IMR-90 (cell line): Measurements from ENCODE around the gene DPYSL5. TPM values are rescaled to one million over a fixed set of nuclear protein-coding genes. Genes with fewer than 3 reads are reported as not detected.

Experiments used
- ATAC-seq: fragments of 200-7000 bp; cut with Tn5 transposase; 2 replicates; pipeline ENCODE4 v1.9.1; 2020; ENCODE audit warnings: low read depth, mild to moderate bottlenecking, moderate library complexity
- BruUV-seq: library from RNA; stranded (reverse); fragments of 400-500 nt; replicated peaks from 2 replicates; lab custom pipeline; 2021; lab: Mats Ljungman, UMichigan
- CTCF ChIA-PET: fragments of 300-600 bp; formaldehyde crosslinking; extraction: SDS; loops from one replicate; lab custom pipeline; 2021; ENCODE audit warnings: antibody characterized with exemption; lab: Yijun Ruan, JAX
- POLR2A ChIA-PET: fragments of 300-600 bp; sonication (Branson Sonifier 250); formaldehyde crosslinking; loops from one replicate; lab custom pipeline; 2022; ENCODE audit warnings: antibody characterized with exemption; ENCODE audit not compliant: unreplicated experiment; lab: Charles Lee
- DNase-seq: peaks from one replicate; pipeline ENCODE4 v3.0.0; 2013
- H2AFZ ChIP-seq: replicated peaks from 2 replicates; pipeline ENCODE3; 2013; ENCODE audit warnings: low read length, mild to moderate bottlenecking; ENCODE audit not compliant: poor library complexity
- H2AK5ac ChIP-seq: 2 replicates; pipeline ENCODE4 v1.6.1; 2013; ENCODE audit warnings: low read depth, low read length, inconsistent platforms
- H2AK9ac ChIP-seq: replicated peaks from 2 replicates; pipeline ENCODE3; 2013; ENCODE audit warnings: mild to moderate bottlenecking, low read depth, low read length, moderate library complexity; ENCODE audit not compliant: poor library complexity
- H2BK120ac ChIP-seq: 2 replicates; pipeline ENCODE4 v1.6.1; 2013; ENCODE audit warnings: low read depth, low read length, inconsistent platforms
- H2BK15ac ChIP-seq: 3 replicates; pipeline ENCODE4 v1.6.1; 2013; ENCODE audit warnings: low read depth, low read length, inconsistent platforms
- H2BK20ac ChIP-seq: 2 replicates; pipeline ENCODE4 v1.6.1; 2013; ENCODE audit warnings: low read depth, mild to moderate bottlenecking, inconsistent platforms, low read length, moderate library complexity
- H2BK5ac ChIP-seq: 2 replicates; pipeline ENCODE4 v1.6.1; 2013; ENCODE audit warnings: mild to moderate bottlenecking, low read depth, low read length, inconsistent platforms; ENCODE audit not compliant: poor library complexity, severe bottlenecking
- H3K14ac ChIP-seq: replicated peaks from 2 replicates; pipeline ENCODE4 v1.6.1; 2013; ENCODE audit warnings: low read depth, low read length, inconsistent platforms
- H3K18ac ChIP-seq: 2 replicates; pipeline ENCODE4 v1.6.1; 2013; ENCODE audit warnings: low read depth, low read length, control low read depth
- H3K23ac ChIP-seq: 2 replicates; pipeline ENCODE4 v1.6.1; 2013; ENCODE audit warnings: low read depth, low read length, inconsistent platforms
- H3K27ac ChIP-seq: 2 replicates; pipeline ENCODE4 v1.5.1; 2013; ENCODE audit warnings: mild to moderate bottlenecking, control low read depth, low read length; ENCODE audit not compliant: insufficient read depth
- H3K27me3 ChIP-seq: 2 replicates; pipeline ENCODE4 v1.6.1; 2013; ENCODE audit warnings: low read length; ENCODE audit not compliant: control insufficient read depth, insufficient read depth
- H3K36me3 ChIP-seq: 2 replicates; pipeline ENCODE4 v1.6.1; 2013; ENCODE audit warnings: low read length, mixed read lengths; ENCODE audit not compliant: control insufficient read depth, insufficient read depth
- H3K4ac ChIP-seq: 2 replicates; pipeline ENCODE4 v1.6.1; 2013; ENCODE audit warnings: low read depth, low read length, inconsistent platforms
- H3K4me1 ChIP-seq: 2 replicates; pipeline ENCODE4 v1.6.1; 2013; ENCODE audit warnings: low read length, mixed read lengths; ENCODE audit not compliant: control insufficient read depth, insufficient read depth
- H3K4me2 ChIP-seq: 2 replicates; pipeline ENCODE4 v1.6.1; 2013; ENCODE audit warnings: low read depth, mild to moderate bottlenecking, control low read depth, low read length, moderate library complexity
- H3K4me3 ChIP-seq: 2 replicates; pipeline ENCODE4 v1.5.1; 2013; ENCODE audit warnings: low read depth, mild to moderate bottlenecking, control low read depth, low read length, moderate library complexity; ENCODE audit not compliant: insufficient read depth
- H3K56ac ChIP-seq: 2 replicates; pipeline ENCODE4 v1.6.1; 2013; ENCODE audit warnings: low read length, inconsistent platforms; ENCODE audit not compliant: insufficient read depth; ENCODE audit errors: extremely low read depth
- H3K79me1 ChIP-seq, 2 experiments: 2 replicates each; pipeline ENCODE4 v1.6.1; 2013; ENCODE audit warnings: low read length in 2 of 2, inconsistent platforms in 1 of 2, low read depth in 1 of 2
- H3K9ac ChIP-seq: 2 replicates; pipeline ENCODE4 v1.6.1; 2013; ENCODE audit warnings: low read depth, low read length, control low read depth
- H3K9me1 ChIP-seq: 2 replicates; pipeline ENCODE4 v1.6.1; 2013; ENCODE audit warnings: low read length, inconsistent platforms; ENCODE audit not compliant: insufficient read depth
- H3K9me3 ChIP-seq: 2 replicates; pipeline ENCODE4 v1.6.1; 2013; ENCODE audit warnings: low read length; ENCODE audit not compliant: control insufficient read depth, insufficient read depth
- H4K20me1 ChIP-seq: 2 replicates; pipeline ENCODE4 v1.6.1; 2013; ENCODE audit warnings: low read length, inconsistent platforms; ENCODE audit not compliant: insufficient read depth
- H4K5ac ChIP-seq: 2 replicates; pipeline ENCODE4 v1.6.1; 2013; ENCODE audit warnings: mild to moderate bottlenecking, low read depth, low read length, control low read depth
- H4K8ac ChIP-seq, 2 experiments: 2 replicates each; pipeline ENCODE4 v1.6.1; 2013; ENCODE audit warnings: low read depth in 2 of 2, low read length in 2 of 2, control low read depth in 1 of 2, inconsistent platforms in 1 of 2
- H4K91ac ChIP-seq: 2 replicates; pipeline ENCODE4 v1.6.1; 2013; ENCODE audit warnings: low read depth, low read length, inconsistent platforms; ENCODE audit not compliant: insufficient read depth
- BHLHE40 ChIP-seq: fragments of 150-350 bp; IDR thresholded peaks from 2 replicates; pipeline ENCODE4 v1.6.1; 2016; ENCODE audit warnings: mild to moderate bottlenecking, low read depth, low read length
- CEBPB ChIP-seq: IDR thresholded peaks from 2 replicates; pipeline ENCODE4 v1.6.1; 2012; ENCODE audit warnings: low read depth, low read length, improper control_type of control experiment
- CHD1 ChIP-seq: IDR thresholded peaks from 2 replicates; pipeline ENCODE4 v1.6.1; 2012; ENCODE audit warnings: low read depth, low read length, improper control_type of control experiment
- CTCF ChIP-seq: conservative IDR thresholded peaks from 2 replicates; pipeline ENCODE4 v1.5.1; 2012; ENCODE audit warnings: mild to moderate bottlenecking, low read depth, low read length, improper control_type of control experiment
- ELK1 ChIP-seq: fragments of 150-350 bp; IDR thresholded peaks from 2 replicates; pipeline ENCODE4 v1.6.1; 2016; ENCODE audit warnings: low read depth, mild to moderate bottlenecking, low read length, moderate library complexity, borderline replicate concordance
- FOS ChIP-seq: fragments of 150-350 bp; IDR thresholded peaks from 2 replicates; pipeline ENCODE4 v1.6.1; 2016; ENCODE audit warnings: low read depth, low read length
- MAFK ChIP-seq: IDR thresholded peaks from 2 replicates; pipeline ENCODE4 v1.6.1; 2012; ENCODE audit warnings: low read depth, low read length, improper control_type of control experiment
- MAZ ChIP-seq: IDR thresholded peaks from 2 replicates; pipeline ENCODE4 v1.6.1; 2012; ENCODE audit warnings: low read depth, mild to moderate bottlenecking, low read length, improper control_type of control experiment, moderate library complexity, borderline replicate concordance
- MXI1 ChIP-seq: IDR thresholded peaks from 2 replicates; pipeline ENCODE4 v1.6.1; 2012; ENCODE audit warnings: low read depth, mild to moderate bottlenecking, low read length, moderate library complexity, borderline replicate concordance
- NFE2L2 ChIP-seq: fragments of 150-350 bp; IDR thresholded peaks from 2 replicates; pipeline ENCODE4 v1.6.1; 2016; ENCODE audit warnings: low read depth, mild to moderate bottlenecking, low read length
- POLR2A ChIP-seq: IDR thresholded peaks from 2 replicates; pipeline ENCODE4 v1.6.1; 2012; ENCODE audit warnings: mild to moderate bottlenecking, low read depth, low read length
- RAD21 ChIP-seq: IDR thresholded peaks from 2 replicates; pipeline ENCODE4 v1.6.1; 2012; ENCODE audit warnings: low read length, improper control_type of control experiment
- RCOR1 ChIP-seq: IDR thresholded peaks from 2 replicates; pipeline ENCODE4 v1.6.1; 2012; ENCODE audit warnings: mild to moderate bottlenecking, low read length, improper control_type of control experiment; ENCODE audit not compliant: insufficient replicate concordance
- RFX5 ChIP-seq: IDR thresholded peaks from 2 replicates; pipeline ENCODE4 v1.8.0; 2012; ENCODE audit warnings: low read depth, mild to moderate bottlenecking, low read length, moderate library complexity
- SMC3 ChIP-seq: fragments of 150-350 bp; IDR thresholded peaks from 2 replicates; pipeline ENCODE4 v1.6.1; 2016; ENCODE audit warnings: low read depth, mild to moderate bottlenecking, antibody characterized with exemption, low read length, moderate library complexity
- USF2 ChIP-seq: fragments of 150-350 bp; IDR thresholded peaks from 2 replicates; pipeline ENCODE4 v1.6.1; 2017; ENCODE audit warnings: mild to moderate bottlenecking, antibody characterized with exemption, low read length, low read depth
- WGBS, 2 experiments: methylation state at CpG; one replicate each; pipeline versions ENCODE4 v1.1.5 to v1.1.7; 2013; ENCODE audit warnings: missing lambda C conversion rate in 2 of 2; ENCODE audit not compliant: insufficient read length in 1 of 2; ENCODE audit errors: extremely low coverage in 2 of 2; 5-methylcytosine and 5-hydroxymethylcytosine counted together
- dilution Hi-C: fragments of 300-500 bp; cut with HindIII; formaldehyde crosslinking; loops from one replicate; pipeline ENCODE4 v1.14.3; 2018; ENCODE audit warnings: low sequenced_read_pairs; ENCODE audit not compliant: unreplicated experiment
- in situ Hi-C: fragments of 300-500 bp; cut with MboI; formaldehyde crosslinking; loops from 3 replicates; pipeline ENCODE4 v1.14.3; 2019; ENCODE audit warnings: low sequenced_read_pairs, inconsistent platforms, mixed read lengths
- intact Hi-C: fragments of 100-400 bp; cut with micrococcal nuclease; formaldehyde crosslinking; loops from 2 replicates; pipeline ENCODE4 v1.10.0; 2022
- polyA plus RNA-seq, 3 experiments: library from polyadenylated mRNA; depleted of rRNA; stranded (reverse); fragments of >200 nt; gene quantifications; 2 replicates each; pipeline ENCODE4 v1.2.3, GENCODE V29; 2012; ENCODE audit warnings: low replicate concordance in 1 of 3
- total RNA-seq: library from RNA; depleted of rRNA; stranded (reverse); fragments of >200 nt; gene quantifications from 2 replicates; pipeline ENCODE4 v1.2.3, GENCODE V29; 2012

The DPYSL5 gene
- total and polyA plus RNA-seq, 2 of the 4 experiments (the other 2 are of a cell fraction) = not detected

- Histone ChIP-seq H3K9me3 (no peaks in the 10 kb centered on the region), H3K27me3 (peaks cover 40% of the 10 kb centered on the region), H4K5ac (no peak overlapping the region), H3K4me3 (no peak overlapping the region), H2BK5ac (no peak overlapping the region), H2AK9ac (no peak overlapping the region), H3K9ac (no peak overlapping the region), H3K4ac (no peak overlapping the region), H3K23ac (no peak overlapping the region), H3K36me3 (no peaks in the 10 kb centered on the region), H3K4me1 (no peaks in the 10 kb centered on the region), H2BK120ac (no peak overlapping the region), H2AFZ (no peak overlapping the region), H3K14ac (no peak overlapping the region), H2BK20ac (no peak overlapping the region), H2AK5ac (no peak overlapping the region), H3K56ac (no peak overlapping the region), H3K9me1 (no peaks in the 10 kb centered on the region), H4K8ac (no peak overlapping the region), H3K27ac (no peak overlapping the region), H4K20me1 (no peaks in the 10 kb centered on the region), H3K18ac (no peak overlapping the region), H4K91ac (no peak overlapping the region), H2BK15ac (no peak overlapping the region), H3K79me1 (no peaks in the 10 kb centered on the region), H3K4me2 (no peak overlapping the region)
- no TSS peak for BruUV-seq
- ChIA-PET CTCF (no interaction called here), POLR2A (no interaction called here)
- intact Hi-C loops = loop anchor here (5.0 kb wide), 1 partner anchor 38 kb away; no protein-coding TSS in a partner anchor
- no peak for DNase-seq
- dilution Hi-C loops = no loop called here
- no CpG with 5 or more reads among the region's 7 CpGs for WGBS, 2 experiments
- in situ Hi-C loops = no loop called here
- no peak for ATAC-seq
- no peak for TF ChIP-seq MAZ
- no peak for TF ChIP-seq ELK1
- no peak for TF ChIP-seq USF2
- no peak for TF ChIP-seq FOS
- no peak for TF ChIP-seq BHLHE40
- no peak for TF ChIP-seq RFX5
- TF ChIP-seq RAD21 = no peak
- TF ChIP-seq SMC3 = no peak
- no peak for TF ChIP-seq MAFK
- no peak for TF ChIP-seq MXI1
- no peak for TF ChIP-seq CHD1
- no peak for TF ChIP-seq POLR2A
- no peak for TF ChIP-seq CTCF
- TF ChIP-seq CEBPB = no peak
- TF ChIP-seq NFE2L2 = no peak
- no peak for TF ChIP-seq RCOR1
Observed at GRCh38 chr2:26864646-26865045, 16.7 kb downstream of the DPYSL5 start.
